ENCODE data around the gene C7orf25. TPM values are rescaled to one million over a fixed set of nuclear protein-coding genes. Genes with fewer than 3 reads are reported as not detected.

Gene C7orf25
- total and polyA plus RNA-seq, 2 donors from 2014 or later: 2.4 to 6.6 TPM

DNA sequence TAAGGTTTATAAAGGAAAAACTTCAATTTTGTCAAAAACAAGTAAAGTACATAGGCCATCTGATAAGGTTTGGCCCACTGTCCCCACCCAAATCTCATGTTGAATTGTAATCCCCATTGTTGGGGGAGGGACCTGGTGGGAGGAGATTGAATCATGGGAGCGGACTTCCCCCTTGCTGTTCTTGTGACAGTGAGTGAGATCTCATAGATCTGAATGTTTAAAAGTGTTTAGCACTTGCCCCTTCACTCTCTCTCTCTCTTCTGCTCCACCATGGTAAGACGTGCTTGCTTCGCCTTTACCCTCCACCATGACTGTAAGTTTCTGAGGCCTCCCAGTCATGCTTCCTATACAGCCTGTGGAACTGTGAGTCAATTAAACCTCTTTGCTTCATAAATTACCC is 38.5 kb upstream of the C7orf25 start:
- Histone ChIP-seq H3K4me3 (ENCODE audit: low read length in 3 of 3) (no peak overlapping the region), H3K27me3 (ENCODE audit: control insufficient read depth, insufficient read depth, low read length) (no peaks in the 10 kb centered on the region), H3K4me1 (ENCODE audit: control insufficient read depth in 2 of 3, insufficient read depth in 2 of 3, low read depth in 1 of 3, low read length in 3 of 3) (no peaks in the 10 kb centered on the region), H3K27ac (ENCODE audit: low read depth in 2 of 2, low read length in 2 of 2) (no peak overlapping the region), H3K9ac (ENCODE audit: low read length in 3 of 3) (no peak overlapping the region), H3K36me3 (ENCODE audit: control insufficient read depth in 2 of 3, insufficient read depth in 3 of 3, low read length in 3 of 3) (no peaks in the 10 kb centered on the region), H3K9me3 (ENCODE audit: control insufficient read depth in 2 of 3, insufficient read depth in 1 of 3, low read length in 3 of 3) (no peaks in the 10 kb centered on the region)
- TF ChIP-seq, protein P1, sequence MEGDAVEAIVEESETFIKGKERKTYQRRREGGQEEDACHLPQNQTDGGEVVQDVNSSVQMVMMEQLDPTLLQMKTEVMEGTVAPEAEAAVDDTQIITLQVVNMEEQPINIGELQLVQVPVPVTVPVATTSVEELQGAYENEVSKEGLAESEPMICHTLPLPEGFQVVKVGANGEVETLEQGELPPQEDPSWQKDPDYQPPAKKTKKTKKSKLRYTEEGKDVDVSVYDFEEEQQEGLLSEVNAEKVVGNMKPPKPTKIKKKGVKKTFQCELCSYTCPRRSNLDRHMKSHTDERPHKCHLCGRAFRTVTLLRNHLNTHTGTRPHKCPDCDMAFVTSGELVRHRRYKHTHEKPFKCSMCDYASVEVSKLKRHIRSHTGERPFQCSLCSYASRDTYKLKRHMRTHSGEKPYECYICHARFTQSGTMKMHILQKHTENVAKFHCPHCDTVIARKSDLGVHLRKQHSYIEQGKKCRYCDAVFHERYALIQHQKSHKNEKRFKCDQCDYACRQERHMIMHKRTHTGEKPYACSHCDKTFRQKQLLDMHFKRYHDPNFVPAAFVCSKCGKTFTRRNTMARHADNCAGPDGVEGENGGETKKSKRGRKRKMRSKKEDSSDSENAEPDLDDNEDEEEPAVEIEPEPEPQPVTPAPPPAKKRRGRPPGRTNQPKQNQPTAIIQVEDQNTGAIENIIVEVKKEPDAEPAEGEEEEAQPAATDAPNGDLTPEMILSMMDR (IDR thresholded peaks at IDR 0.05; ENCODE audit: borderline replicate concordance, extremely low read depth, insufficient read depth): no peak
- DNase-seq: no peak
- intact Hi-C loops (cut with DNase I): no loop called here
- FAIRE-seq: no peak

DNA sequence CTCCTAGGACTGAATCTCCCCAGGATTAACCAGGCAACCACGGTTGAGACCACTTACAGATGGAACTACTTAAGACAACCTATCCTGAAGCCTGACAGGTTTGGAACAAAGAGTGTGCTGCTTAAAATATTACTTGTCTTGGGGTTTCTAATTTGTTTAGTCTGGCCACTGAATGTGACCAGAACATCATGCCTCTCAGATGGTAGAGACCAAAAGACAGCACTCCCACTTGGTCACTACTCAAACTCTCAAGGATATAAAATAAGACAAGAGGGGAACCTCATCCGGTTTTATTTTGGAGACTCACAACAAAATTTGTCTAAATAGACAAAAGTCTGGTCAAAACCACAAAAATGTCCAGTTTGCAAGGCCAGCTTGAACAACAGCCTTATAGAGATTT is 35.7 kb upstream of the C7orf25 start:
- intact Hi-C loops (cut with DNase I): loop anchor here (10.0 kb wide), 1 partner anchor 307 kb away; no protein-coding TSS in a partner anchor
- FAIRE-seq: no peak

DNA sequence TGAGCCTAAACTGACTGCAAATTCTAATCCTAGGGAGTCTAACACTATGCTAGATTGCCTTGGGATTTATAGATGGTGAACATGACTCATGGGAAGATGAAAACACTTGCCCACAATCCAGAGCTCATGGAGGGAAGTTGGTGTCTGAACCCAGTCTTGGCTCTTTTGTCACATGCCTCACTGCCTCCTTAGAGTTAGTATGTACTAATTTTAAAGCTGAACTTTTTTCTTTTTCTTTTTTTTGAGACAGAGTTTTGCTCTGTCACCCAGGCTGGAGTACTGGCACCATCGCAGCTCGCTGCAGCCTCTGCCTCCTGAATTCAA is 34.7 kb upstream of the C7orf25 start:
- Histone ChIP-seq H3K9me3 (ENCODE audit: control insufficient read depth in 2 of 3, insufficient read depth in 1 of 3, low read length in 3 of 3) (no peaks in the 10 kb centered on the region), H3K27ac (ENCODE audit: low read depth in 2 of 2, low read length in 2 of 2) (no peak overlapping the region), H3K4me1 (ENCODE audit: control insufficient read depth in 2 of 3, insufficient read depth in 2 of 3, low read depth in 1 of 3, low read length in 3 of 3) (no peaks in the 10 kb centered on the region), H3K36me3 (ENCODE audit: control insufficient read depth in 2 of 3, insufficient read depth in 3 of 3, low read length in 3 of 3) (no peaks in the 10 kb centered on the region), H3K27me3 (ENCODE audit: control insufficient read depth, insufficient read depth, low read length) (no peaks in the 10 kb centered on the region), H3K9ac (ENCODE audit: low read length in 3 of 3) (no peak overlapping the region), H3K4me3 (ENCODE audit: low read length in 3 of 3) (no peak overlapping the region)
- no peak for DNase-seq
- TF ChIP-seq, protein P1 (IDR thresholded peaks at IDR 0.05; ENCODE audit: borderline replicate concordance, extremely low read depth, insufficient read depth): no peak
- FAIRE-seq: no peak
- intact Hi-C loops (cut with DNase I): loop anchor here (10.0 kb wide), 1 partner anchor 308 kb away; no protein-coding TSS in a partner anchor

More for the DNA sequence above, 35.7 kb upstream of the C7orf25 start:
- no peaks in the 10 kb centered on the region for H3K9me3 ChIP-seq (ENCODE audit: control insufficient read depth in 2 of 3, insufficient read depth in 1 of 3, low read length in 3 of 3)
- no peak overlapping the region for H3K4me3 ChIP-seq (ENCODE audit: low read length in 3 of 3)
- TF ChIP-seq, protein P1 (IDR thresholded peaks at IDR 0.05; ENCODE audit: borderline replicate concordance, extremely low read depth, insufficient read depth): no peak
- no peaks in the 10 kb centered on the region for H3K27me3 ChIP-seq (ENCODE audit: control insufficient read depth, insufficient read depth, low read length)
- no peak overlapping the region for H3K9ac ChIP-seq (ENCODE audit: low read length in 3 of 3)
- no peak for DNase-seq
- no peak overlapping the region for H3K27ac ChIP-seq (ENCODE audit: low read depth in 2 of 2, low read length in 2 of 2)
- H3K4me1 ChIP-seq (ENCODE audit: control insufficient read depth in 2 of 3, insufficient read depth in 2 of 3, low read depth in 1 of 3, low read length in 3 of 3): no peaks in the 10 kb centered on the region
- no peaks in the 10 kb centered on the region for H3K36me3 ChIP-seq (ENCODE audit: control insufficient read depth in 2 of 3, insufficient read depth in 3 of 3, low read length in 3 of 3)
